Stimulated activated CD8-positive, alpha-beta memory T cell treated with anti-CD3 and anti-CD28 coated beads, Interleukin-2, amount 100 ng/mL, for 48 hours (primary cell): ENCODE data around the gene WDR47.
"Not testable (repeated sequence)": the region's sequence is repeated elsewhere in the genome, so short reads cannot be mapped to it uniquely, and the experiment has no call there.

Experiments
- DNase-seq, 2 donors: peaks; one replicate each; pipeline ENCODE4 v3.0.0-alpha.2; 2020; ENCODE audit warnings: low read depth in 2 of 2

The WDR47 gene

DNA sequence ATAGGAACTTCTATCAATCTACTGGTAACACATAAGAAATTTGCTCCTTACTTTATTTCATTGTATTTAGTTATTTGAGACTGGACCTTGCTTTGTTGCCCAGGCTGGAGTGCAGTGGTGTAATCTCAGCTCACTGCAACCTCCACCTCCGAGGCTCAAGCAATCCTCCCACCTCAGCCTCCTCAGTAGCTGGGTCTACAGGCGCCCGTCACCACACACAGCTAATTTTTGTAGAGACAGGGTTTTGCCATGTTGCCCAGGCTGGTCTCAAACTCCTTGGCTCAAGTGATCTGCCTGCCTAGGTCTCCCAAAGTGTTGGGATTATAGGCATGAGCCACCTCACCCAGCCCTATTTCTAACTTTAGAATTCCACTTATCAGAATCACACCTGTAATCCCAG is 10.2 kb upstream of the WDR47 start:
- not testable (repeated sequence) for DNase-seq

GRCh38 chr1:109050228-109050995 is 8.5 kb upstream of the WDR47 start:
- DNase-seq: no peak

DNA sequence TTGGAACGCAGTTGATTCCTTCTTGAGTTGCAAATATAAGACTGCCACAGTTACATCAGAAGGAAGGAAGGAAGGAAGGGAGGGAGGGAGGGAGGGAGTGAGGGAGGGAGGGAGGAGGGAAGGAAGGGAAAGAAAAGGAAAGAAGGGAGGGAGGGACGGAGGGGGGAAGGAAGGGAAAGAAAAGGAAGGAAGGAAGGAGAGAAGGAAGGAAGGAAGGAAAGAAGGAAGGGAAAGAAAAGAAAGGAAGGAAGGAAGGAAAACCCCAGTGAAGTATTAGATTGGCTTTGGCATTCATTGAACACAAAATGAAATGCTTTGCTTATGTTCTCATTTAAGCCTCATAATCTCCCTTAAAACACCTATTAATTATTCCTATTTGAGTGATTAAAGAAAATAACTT is 6.4 kb upstream of the WDR47 start:
- DNase-seq: no peak

DNA sequence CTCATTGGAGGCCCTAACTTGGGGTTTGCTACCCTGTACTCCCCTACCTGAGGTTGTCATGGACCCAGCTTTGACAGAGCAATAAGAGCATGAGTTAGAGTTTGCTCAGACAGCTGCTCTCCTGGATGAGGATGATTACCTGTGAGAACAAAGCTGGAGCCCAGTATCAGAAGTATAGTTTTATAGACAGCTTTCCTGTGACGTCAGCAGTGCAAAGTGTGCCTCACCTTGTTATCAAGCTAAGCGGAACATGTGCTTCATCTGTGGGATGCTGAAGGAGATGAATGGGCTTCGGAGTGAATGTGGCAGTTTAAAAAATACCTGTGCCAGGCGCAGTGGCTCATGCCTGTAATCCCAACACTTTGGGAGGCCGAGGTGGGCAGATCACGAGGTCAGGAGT is 5.4 kb upstream of the WDR47 start:
- no peak for DNase-seq

DNA sequence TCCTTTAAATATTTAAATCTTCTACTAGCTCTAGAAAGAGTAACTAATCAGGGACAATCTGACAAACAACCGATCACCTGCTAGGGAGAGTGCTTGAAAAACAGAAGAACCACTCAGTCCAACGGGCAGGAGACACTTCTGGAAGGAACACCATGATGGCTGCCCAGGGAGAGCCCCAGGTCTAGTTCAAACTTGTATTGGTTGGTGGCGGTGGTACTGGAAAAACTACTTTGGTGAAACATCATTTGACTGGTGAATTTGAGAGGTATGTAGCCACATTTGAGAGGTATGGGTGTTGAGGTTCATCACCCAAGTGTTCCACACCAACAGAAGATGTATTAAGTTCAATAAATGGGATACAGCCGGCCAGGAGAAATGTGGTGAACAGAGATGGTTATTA is 4.8 kb upstream of the WDR47 start:
- no peak for DNase-seq

DNA sequence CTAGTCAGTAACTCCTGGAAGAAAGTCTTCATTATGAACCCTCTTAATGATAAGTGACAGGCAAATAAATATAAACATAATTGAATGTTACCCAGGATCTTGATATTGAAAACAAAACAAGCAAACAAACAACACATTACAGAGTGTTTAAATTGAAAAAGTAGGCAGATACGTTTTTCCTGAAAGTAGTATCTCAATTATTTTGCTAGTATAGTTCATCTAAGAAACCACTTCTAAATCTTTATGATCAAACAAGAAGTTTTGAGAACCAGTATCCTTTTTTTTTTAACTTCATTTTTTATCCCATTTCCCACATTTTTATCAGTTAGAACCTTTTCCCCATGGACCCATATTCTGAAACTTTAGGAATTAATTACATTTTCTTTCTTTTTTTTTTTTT is 3.7 kb upstream of the WDR47 start:
- no peak for DNase-seq

- peak; percentile 9 to 16 for DNase-seq
These were observed 797 bp downstream of the WDR47 start for GRCh38 chr1:109040989-109041620.

- DNase-seq: no peak
These were observed 1.3 kb downstream of the WDR47 start for GRCh38 chr1:109040627-109040988.

DNA sequence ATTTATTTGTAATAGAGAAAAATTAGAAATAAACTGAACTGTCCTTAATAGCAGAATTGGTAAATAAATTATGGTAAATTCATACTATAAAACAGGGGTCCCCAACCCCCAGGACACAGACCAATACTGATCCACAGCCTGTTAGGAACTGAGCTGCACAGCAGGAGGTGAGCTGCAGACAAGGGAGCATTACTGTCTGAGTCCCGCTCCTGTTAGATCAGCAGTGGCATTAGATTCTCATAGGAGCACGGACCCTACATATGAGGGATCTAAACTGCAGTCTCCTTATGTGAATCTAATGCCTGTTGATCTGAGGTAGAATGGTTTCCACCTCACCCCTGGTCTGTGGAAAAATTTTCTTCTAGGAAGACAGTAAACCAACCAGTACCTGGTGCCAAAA is 7.5 kb downstream of the WDR47 start:
- DNase-seq: no peak

DNA sequence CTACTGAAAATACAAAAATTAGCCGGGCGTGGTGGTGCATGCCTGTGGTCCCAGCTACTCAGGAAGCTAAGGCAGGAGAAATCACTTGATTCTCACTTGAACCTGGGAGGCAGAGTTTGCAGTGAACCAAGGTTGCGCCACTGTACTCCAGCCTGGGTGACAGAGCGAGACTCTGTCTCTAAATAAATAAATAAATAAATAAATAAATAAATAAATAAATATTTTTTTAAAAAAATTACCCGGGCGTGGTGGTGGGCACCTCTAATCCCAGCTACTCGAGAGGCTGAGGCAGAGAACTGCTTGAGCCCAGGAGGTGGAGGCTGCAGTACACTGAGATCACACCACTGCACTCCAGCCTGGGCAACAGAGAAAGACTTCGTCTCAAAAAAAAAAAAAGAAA is 12.4 kb downstream of the WDR47 start:
- DNase-seq: not testable (repeated sequence)

GRCh38 chr1:109027841-109028240 is 14.1 kb downstream of the WDR47 start:
- DNase-seq: no peak

GRCh38 chr1:109025694-109026093 is 16.2 kb downstream of the WDR47 start:
- DNase-seq: no peak

GRCh38 chr1:109024646-109025045 is 17.3 kb downstream of the WDR47 start:
- no peak for DNase-seq

- no peak for DNase-seq
These were observed 21.1 kb downstream of the WDR47 start for GRCh38 chr1:109020693-109021257.

GRCh38 chr1:109017719-109018118 is 24.2 kb downstream of the WDR47 start:
- DNase-seq: not testable (repeated sequence)

DNA sequence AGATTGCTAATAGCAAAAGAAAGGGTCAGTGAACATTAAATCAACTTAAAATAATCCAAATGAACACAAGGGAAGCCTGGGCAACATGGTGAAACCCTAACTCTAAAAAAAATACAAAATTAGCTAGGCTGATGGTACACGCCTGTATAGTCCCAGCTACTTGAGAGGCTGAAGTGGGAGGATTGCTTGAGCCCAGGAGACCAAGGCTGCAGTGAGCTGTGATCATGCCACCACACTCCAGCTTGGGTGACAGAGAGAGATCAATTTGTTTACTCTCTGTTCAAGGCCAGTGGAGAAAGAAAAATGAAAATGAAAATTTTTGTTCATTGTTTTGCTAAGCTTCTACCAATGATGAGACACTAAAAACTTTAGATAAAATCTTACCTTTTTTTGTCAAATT is 24.8 kb downstream of the WDR47 start:
- DNase-seq: no peak

GRCh38 chr1:109011335-109011734 is 30.6 kb downstream of the WDR47 start:
- no peak for DNase-seq

DNA sequence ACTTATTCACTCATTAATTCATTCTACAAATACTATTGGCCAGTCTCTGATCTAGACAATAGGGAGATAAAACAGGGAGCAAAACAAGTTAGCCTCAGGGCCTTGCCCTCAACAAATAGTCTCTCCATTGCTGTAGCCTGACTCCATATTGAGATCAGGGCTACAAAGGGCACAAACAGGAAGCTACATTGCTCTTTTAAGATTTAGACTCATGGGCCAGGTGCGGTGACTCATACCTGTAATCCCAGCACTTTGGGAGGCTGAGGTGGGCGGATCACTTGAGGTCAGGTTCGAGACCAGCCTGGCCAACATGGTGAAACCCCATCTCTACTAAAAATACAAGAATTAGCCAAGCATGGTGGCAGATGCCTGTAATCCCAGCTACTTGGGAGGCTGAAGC is 45.3 kb downstream of the WDR47 start:
- peak in 1 of 2 donors; percentile 3 for DNase-seq

- no peak for DNase-seq
These were observed 58.8 kb downstream of the WDR47 start for GRCh38 chr1:108983114-108983513.

- DNase-seq: no peak
These were observed 65.2 kb downstream of the WDR47 start for GRCh38 chr1:108976658-108977057.

DNA sequence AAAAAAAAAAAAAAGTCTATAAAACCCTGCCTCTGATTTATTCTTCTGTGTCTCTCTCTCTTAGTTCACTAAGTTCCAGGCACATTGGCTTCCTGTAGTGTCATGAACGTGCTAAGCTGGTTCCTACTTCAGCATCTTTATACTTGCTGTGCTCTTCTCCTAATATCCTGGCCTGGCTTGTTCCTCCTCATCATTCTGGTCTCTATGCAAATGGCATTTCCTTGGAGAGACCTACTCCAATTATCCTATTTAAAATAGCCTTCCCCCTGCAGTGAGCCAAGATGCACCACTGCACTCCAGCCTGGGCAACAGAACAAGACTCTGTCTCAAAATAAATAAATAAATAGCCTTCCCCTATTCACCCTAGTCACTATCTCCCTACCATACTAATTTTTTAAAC is 69.0 kb downstream of the WDR47 start:
- DNase-seq: no peak

GRCh38 chr1:108969346-108969745 is 72.6 kb downstream of the WDR47 start:
- no peak for DNase-seq

DNA sequence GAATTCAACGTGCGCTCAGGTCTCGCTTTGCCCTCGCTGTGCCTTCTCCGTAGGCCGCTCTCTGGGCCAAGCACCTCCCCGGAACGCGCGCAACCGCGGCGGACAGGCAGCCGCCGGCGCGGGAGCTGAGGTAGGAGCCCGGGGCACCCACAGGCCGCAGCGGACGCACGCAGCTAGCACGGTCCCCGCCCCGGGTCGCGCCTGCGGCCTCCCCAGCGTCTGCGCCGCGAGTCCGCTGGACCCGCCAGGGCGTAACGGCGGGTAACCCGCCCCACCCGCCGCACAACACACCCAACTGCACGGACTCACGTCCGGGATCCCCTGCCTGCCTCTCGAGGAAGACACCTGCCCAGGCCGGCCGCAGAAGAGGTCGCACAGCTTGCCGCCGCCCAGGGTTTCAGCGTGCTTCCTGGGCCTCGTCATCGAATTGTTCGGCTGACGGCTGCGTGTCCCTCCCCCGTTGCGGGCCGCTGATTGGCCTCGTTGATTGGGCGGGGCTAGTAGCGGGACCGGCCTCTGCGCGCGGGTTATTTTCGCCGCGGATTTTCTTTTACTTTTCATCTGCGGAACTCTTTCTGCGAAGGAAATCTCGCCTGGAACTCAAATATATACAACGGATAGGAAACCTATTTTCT is 78.7 kb downstream of the WDR47 start, which contains the start of gene CLCC1:
TSS of gene CLCC1 (minus strand) at position 433 of the 635 bp plus-strand sequence. CDS start 13,047 bp downstream, outside the sequence.
- DNase-seq: peak; percentile 88
